Measurements from ENCODE around the gene ZNF77. TPM values are rescaled to one million over a fixed set of nuclear protein-coding genes. Genes with fewer than 3 reads are reported as not detected.
A peak's percentile ranks its signal among the peaks of the same experiment; 100 is the strongest.

Gene ZNF77
- total RNA-seq, 4 donors from 2014 or later, result 5.1 to 7.0 (median 6.2) TPM

DNA sequence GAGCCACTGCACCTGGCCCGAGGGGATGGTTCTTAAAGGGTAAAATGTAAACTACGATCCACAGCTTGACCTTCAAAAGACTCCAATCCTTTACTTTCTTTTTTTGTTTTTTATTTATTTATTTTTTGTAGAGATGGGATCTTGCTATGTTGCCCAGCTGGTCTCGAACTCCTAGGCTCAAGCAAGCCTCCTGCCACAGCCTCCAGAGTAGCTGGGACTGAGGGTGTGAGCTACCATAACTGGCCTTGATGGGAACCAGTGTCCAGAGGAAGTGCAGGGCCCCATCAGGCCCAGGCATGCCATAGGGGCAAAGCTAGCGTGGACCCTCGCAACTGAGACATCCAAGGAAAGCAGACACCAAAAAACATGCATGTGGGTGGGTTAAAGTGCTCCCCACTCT is 18.4 kb upstream of the ZNF77 start:
- TF ChIP-seq, protein P1, sequence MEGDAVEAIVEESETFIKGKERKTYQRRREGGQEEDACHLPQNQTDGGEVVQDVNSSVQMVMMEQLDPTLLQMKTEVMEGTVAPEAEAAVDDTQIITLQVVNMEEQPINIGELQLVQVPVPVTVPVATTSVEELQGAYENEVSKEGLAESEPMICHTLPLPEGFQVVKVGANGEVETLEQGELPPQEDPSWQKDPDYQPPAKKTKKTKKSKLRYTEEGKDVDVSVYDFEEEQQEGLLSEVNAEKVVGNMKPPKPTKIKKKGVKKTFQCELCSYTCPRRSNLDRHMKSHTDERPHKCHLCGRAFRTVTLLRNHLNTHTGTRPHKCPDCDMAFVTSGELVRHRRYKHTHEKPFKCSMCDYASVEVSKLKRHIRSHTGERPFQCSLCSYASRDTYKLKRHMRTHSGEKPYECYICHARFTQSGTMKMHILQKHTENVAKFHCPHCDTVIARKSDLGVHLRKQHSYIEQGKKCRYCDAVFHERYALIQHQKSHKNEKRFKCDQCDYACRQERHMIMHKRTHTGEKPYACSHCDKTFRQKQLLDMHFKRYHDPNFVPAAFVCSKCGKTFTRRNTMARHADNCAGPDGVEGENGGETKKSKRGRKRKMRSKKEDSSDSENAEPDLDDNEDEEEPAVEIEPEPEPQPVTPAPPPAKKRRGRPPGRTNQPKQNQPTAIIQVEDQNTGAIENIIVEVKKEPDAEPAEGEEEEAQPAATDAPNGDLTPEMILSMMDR (IDR thresholded peaks at IDR 0.05), result no peak
- TF ChIP-seq POLR2A (IDR thresholded peaks at IDR 0.05), result no peak
- no peak overlapping the region for H3K27ac ChIP-seq
- peaks cover 0 to under 1% of the 10 kb centered on the region in 2 donors for H3K4me1 ChIP-seq
- 94% methylated on average over 5 of the region's 5 CpGs for WGBS, 2 donors
- no peaks in the 10 kb centered on the region for H3K27me3 ChIP-seq
- no peak overlapping the region for H3K4me3 ChIP-seq (replicated peaks in 1 of 3)
- H3K36me3 ChIP-seq, result no peaks in the 10 kb centered on the region
- no peaks in the 10 kb centered on the region for H3K9me3 ChIP-seq
- DNase-seq, result no peak
- intact Hi-C loops (cut with DNase I), result no loop called here

DNA sequence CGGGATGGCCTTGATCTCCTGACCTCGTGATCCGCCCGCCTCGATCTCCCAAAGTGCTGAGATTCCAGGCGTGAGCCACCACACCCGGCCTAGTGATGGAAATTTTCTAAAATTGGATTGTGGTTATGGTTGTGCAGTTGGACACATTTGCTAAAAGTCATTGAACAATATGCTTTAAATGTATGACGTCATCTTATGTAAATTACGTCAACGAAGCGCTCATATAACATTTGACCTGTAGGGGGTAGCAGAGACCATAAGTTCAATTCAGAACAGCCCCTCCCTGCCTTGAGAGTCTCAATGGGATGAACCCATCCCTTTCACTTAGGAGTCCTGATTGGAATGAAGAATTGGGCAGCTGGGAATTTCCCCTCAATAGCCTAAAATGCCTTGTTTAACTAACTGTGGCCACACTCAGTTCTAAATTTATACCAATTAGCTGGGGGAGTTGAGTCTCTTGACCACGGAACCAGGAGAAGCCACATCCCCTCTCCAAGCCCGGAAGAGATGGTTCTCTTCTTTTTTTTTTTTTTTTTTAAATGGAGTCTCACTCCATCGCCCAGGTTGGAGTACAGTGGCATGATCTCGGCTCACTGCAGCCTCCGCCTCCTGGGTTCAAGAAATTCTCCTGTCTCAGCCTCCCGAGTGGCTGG is 17.4 kb upstream of the ZNF77 start:
- H3K27ac ChIP-seq, result no peak overlapping the region
- DNase-seq, result peak; percentile 33 to 49
- H3K27me3 ChIP-seq, result no peaks in the 10 kb centered on the region
- H3K4me1 ChIP-seq, result no peaks in the 10 kb centered on the region
- no peak overlapping the region for H3K4me3 ChIP-seq (replicated peaks in 1 of 3)
- H3K36me3 ChIP-seq, result no peaks in the 10 kb centered on the region
- intact Hi-C loops (cut with DNase I), result no loop called here
- no peak for TF ChIP-seq POLR2A (IDR thresholded peaks at IDR 0.05)
- TF ChIP-seq, protein P1 (IDR thresholded peaks at IDR 0.05), result peak; percentile 34 to 99 (median 82)
- no peaks in the 10 kb centered on the region for H3K9me3 ChIP-seq
- 35 to 43% methylated on average over 17 of the region's 17 CpGs for WGBS, 2 donors

DNA sequence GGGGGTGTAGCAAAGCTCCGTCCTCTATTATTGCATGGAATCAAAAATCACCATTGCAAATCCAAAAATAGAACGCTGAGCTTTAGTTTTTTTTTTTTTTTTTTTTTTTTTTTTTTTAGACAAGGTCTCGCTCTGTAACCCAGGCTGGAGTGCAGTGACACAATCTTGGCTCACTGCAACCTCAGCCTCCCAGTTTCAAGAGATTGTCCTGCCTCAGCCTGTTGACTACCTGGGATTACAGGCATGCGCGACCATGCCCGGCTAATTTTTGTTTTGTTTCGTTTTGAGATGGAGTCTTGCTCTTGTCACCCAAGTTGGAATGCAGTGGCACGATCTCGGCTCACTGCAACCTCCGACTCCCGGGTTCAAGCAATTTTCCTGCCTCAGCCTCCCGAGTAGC is 15.3 kb upstream of the ZNF77 start:
- H3K36me3 ChIP-seq, result no peaks in the 10 kb centered on the region
- DNase-seq, result peak; percentile 51 to 54
- intact Hi-C loops (cut with DNase I), result no loop called here
- no peaks in the 10 kb centered on the region for H3K9me3 ChIP-seq
- WGBS, 2 donors, result 64 to 73% methylated on average over 12 of the region's 12 CpGs
- TF ChIP-seq, protein P1 (IDR thresholded peaks at IDR 0.05), result no peak
- TF ChIP-seq POLR2A (IDR thresholded peaks at IDR 0.05), result no peak
- H3K27ac ChIP-seq, result no peak overlapping the region
- H3K4me1 ChIP-seq, result no peaks in the 10 kb centered on the region
- no peak overlapping the region for H3K4me3 ChIP-seq (replicated peaks in 1 of 3)
- no peaks in the 10 kb centered on the region for H3K27me3 ChIP-seq

DNA sequence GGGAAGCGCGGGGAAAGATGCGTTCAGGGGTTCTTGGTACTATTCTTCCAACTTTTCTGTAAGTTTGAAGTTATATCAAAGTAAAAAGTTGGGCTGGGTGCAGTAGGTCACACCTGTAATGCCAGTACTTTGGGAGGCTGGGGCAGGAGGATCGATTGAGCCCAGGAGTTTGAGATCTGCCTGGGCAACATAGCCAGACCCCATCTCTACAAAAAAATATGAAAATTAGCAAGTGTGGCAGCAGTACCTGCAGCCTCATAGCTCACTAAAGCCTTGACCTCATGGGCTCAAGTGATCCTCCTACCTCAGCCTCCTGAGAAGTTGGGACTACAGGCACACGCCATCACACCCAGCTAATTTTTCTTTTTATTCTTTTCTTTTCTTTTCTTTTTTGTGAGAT is 12.4 kb upstream of the ZNF77 start:
- intact Hi-C loops (cut with DNase I), result loop anchor here (10.0 kb wide), 1 partner anchor 208 kb away; no protein-coding TSS in a partner anchor
- Histone ChIP-seq H3K4me3 (replicated peaks in 1 of 3) (no peak overlapping the region), H3K27me3 (no peaks in the 10 kb centered on the region), H3K4me1 (peaks cover 13 to 15% of the 10 kb centered on the region in 2 donors), H3K27ac (no peak overlapping the region), H3K36me3 (no peaks in the 10 kb centered on the region), H3K9me3 (no peaks in the 10 kb centered on the region)
- no peak for TF ChIP-seq POLR2A (IDR thresholded peaks at IDR 0.05)
- TF ChIP-seq, protein P1 (IDR thresholded peaks at IDR 0.05), result no peak
- 93% methylated on average over 5 of the region's 5 CpGs for WGBS, 2 donors
- no peak for DNase-seq

DNA sequence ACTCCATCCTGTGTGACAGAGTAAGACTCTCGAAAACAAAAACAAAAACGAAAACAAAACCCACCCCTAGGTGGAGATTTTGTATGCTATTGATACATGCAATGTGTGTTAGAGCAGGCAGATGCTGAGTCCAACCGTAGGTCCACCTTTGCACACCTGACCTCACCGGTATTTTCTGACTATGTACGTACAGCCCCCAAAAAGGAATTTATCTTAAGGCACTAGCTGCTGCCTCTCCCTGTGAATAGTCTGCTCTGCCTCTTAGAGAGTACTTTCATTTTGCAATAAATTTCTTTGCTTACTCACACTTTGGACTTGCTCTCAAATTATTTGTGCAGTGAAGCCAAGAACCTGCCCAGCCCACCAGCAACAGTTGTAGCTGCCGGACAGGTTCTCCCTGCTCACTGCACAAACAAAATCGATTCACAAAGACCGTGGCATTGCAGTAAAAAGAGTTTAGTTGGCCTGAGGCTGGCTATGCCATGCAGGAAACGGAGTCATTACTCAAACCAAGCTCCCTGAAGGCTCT is 8.2 kb upstream of the ZNF77 start:
- H3K27ac ChIP-seq, result peak overlapping the region; percentile 91 to 98 (median 96)
- intact Hi-C loops (cut with DNase I), result loop anchor here (5.0 to 10.0 kb wide), 2 partner anchors 154 to 212 kb away; no protein-coding TSS in a partner anchor
- TF ChIP-seq, protein P1 (IDR thresholded peaks at IDR 0.05), result peak in 3 of 6 experiments; percentile 16 to 34 (median 31)
- TF ChIP-seq POLR2A (IDR thresholded peaks at IDR 0.05), result peak in 1 of 2 donors; percentile 65
- no peaks in the 10 kb centered on the region for H3K9me3 ChIP-seq
- H3K27me3 ChIP-seq, result no peaks in the 10 kb centered on the region
- H3K4me3 ChIP-seq (replicated peaks in 1 of 3), result peak overlapping the region in 1 of 3 donors; percentile 5
- H3K4me1 ChIP-seq, result peaks cover 20 to 35% of the 10 kb centered on the region in 2 donors
- peak; percentile 91 for DNase-seq
- 22 to 26% methylated on average over 9 of the region's 9 CpGs for WGBS, 2 donors
- H3K36me3 ChIP-seq, result no peaks in the 10 kb centered on the region

Measured in thyroid gland (tissue), 4 donors.